HG03571 (cell line): ENCODE measurements around the gene ACOX3.

Source experiments
- ATAC-seq: cut with Tn5 transposase; IDR thresholded peaks from one replicate; pipeline ENCODE4 v1.9.1; 2021; ENCODE audit not compliant: unreplicated experiment

ACOX3 gene

DNA sequence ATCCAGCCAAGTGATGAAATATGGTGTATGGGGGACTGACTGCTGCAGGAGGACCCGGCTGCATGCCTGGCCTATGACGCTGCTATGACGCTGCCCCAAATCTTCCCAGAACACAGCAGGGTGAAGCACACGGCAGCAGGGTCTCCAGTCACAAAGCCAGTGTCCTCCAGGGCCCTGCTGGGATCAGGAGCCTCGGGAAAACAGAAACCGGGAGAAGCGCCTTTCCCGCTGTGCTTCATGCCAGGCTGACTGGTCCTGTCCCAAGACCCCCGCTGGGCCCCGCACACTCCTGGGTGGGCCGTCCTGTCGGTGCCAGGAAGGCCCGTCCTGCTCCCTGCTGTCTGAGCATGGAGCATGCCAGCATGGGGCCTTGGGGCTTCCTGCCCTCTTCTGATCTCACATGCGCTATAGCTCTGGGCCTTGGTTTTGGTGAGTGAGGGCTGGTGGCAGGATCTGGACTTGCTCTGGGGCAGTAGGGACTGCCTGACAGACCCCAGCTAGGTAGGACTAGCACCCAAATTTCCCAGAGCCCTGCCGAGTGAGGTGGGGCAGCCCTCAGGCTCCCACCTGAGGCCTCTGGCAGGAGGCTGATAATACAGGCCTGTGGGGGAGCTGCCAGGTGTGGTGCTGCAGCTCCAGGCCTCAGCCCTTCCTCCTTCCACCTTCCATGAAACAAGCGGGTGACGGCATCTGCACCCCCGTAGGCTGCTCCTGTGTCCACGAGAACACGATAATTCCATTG is 64.0 kb downstream of the ACOX3 start:
- ATAC-seq, result no peak

DNA sequence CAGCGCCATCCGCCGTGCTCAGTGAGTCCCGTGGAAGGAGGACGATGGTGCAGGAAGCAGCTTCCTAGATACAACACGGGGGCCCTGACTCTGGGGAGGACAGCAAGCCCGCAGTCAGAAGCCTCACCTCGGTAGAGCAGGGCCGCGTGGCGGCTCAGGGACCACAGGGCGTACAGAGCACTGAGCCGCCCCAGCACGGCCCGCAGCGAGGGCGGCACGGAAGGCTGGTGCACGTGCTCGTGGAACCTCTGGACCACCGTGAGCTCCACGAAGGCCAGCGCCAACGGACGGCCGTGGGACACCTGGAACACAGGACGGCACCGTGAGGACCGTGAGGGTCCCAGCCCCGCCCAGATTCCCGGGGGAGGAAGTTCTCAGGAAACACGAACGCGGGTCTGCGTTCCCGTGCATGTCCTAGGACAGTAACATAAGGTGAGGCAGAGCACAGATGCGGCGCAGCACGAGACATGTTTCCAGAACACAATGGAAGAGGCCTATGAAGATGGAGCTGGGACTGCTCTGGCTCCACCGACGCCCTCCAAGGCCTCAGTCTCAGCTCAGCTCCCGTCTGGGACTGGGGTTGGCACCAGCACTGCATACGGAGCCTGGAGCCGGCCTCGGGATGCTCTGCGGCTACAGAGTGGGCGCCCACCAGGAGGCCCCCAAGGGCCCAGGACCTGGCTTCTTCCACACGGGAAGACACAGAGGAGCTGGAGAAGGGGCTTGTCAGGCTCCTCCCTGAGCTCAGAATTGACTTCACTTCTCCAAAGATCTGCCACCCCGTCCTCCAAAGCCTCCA is 65.5 kb downstream of the ACOX3 start:
- no peak for ATAC-seq

- ATAC-seq, result no peak
These were observed 66.5 kb downstream of the ACOX3 start for GRCh38 chr4:8373973-8374545.

DNA sequence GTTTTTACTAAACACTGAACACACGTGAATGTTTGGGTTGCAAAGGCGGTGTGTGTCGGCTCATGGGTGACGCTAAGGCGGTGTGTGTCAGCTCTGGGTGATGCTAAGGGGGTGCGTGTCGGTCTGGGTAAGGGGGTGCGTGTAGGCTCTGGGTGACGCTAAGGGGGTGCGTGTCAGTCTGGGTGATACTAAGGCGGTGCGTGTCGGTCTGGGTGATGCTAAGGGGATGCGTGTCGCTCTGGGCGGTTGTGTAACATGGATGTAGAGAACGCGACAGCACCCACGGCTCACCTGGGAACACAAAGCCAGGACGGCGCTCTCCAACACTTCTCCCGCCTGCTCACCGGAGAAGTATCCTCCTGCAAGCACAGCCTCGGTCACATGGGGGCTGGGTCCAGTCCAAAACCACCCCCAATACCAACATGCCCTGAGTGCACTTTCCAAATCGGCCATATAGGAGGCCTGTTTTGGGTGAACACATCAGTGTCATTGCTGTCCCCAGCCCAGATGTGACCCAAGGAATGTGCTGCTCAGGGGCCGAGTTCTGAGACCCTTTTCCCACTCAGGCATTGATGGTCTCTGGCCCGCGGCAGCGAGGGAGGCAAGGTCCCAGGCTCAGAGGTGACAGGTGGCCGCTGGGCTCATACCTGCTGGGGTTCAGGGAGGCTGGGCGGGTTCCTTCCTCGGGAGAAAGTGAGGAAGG is 67.1 kb downstream of the ACOX3 start:
- ATAC-seq, result no peak

DNA sequence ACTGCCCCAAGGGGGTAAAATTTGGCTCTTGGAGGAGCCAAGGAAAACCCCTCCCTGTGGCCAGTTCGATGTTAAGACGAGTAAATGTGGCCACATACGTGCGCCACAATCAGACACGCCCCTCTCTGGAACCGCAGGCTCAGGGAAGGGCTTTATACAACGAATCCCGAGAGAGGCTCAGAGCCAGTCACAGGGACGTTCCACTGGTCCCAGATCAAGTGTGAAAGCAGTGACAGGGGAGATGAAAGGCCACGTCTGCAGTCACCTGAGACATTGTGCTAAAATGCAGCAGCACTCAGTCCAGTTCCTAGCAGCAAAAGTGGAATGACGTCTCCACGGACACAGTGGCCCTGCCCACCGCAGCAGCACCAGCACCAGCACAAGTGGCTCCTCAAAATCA is 68.0 kb downstream of the ACOX3 start:
- ATAC-seq, result no peak

- no peak for ATAC-seq
These were observed 68.9 kb downstream of the ACOX3 start for GRCh38 chr4:8371596-8371995.

DNA sequence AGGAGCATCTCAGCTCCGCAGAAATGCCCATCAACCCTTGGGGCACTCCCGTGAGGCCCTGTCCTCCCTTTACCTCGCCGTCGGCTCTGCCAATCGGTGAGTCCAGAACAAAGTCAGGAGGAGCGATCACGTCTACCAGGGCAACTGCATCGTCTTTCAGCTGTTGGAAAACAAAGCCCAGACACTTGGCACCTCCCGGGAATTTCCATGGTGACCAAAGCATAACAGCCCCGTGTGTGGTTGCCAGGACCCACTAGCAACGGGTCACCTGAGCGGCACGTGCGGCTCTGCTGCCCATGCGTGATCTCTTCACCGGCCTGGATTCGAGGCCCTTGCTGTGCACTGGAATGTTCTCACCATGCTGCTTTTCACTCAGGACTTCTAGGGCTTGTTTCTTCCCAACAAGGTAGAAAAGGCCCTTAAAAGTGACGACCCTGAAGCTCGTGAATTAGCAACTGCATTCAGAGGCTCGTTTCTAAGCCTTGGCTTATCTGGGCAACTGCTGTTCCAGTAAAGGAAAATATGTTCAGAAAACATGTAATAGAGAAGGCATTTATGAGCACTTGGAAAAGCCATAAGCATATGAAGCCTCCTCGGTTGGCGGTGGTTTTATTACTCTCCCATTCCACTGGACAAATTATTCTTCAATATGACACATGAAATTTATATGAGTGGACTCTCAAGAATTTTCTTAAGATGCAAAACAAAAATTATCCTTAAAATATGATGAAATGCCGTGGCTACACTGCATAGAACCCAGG is 69.5 kb downstream of the ACOX3 start:
- no peak for ATAC-seq

DNA sequence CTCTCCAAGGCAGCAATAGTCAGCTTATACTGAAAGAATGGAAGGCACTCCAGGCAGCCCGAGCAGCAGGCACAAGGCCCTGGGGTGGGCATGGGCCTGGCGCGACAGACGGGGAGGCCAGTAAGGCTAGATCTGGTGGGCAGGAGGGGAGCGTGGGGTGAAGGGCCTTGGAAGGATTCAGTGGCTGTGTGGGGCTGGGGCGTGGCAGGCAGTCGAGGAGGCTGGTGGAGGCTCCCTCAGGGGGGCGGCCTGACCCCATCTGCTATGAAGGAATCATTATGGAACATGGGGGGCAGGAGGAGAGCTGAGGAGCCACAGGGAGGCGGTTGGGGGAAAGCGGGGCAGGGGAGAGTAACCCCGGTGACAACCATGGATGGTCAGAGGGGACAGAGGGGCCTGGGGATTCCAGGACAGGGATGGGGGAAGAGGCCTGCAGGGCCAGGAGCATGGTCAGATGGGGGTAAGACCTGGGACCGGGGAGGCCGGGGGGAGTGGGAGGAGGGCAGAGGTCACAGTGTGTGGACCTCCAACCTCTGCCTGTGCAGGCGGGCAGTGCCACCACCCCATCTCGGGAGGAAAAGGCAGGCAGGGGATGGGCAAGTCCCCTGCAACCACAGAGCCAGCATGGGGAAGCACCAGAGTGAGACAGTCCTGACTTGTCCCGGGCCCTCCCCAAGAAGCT is 70.3 kb downstream of the ACOX3 start:
- ATAC-seq, result no peak

- ATAC-seq, result no peak
These were observed 71.0 kb downstream of the ACOX3 start for GRCh38 chr4:8369426-8370105.

GRCh38 chr4:8368998-8369397 is 71.5 kb downstream of the ACOX3 start:
- no peak for ATAC-seq

DNA sequence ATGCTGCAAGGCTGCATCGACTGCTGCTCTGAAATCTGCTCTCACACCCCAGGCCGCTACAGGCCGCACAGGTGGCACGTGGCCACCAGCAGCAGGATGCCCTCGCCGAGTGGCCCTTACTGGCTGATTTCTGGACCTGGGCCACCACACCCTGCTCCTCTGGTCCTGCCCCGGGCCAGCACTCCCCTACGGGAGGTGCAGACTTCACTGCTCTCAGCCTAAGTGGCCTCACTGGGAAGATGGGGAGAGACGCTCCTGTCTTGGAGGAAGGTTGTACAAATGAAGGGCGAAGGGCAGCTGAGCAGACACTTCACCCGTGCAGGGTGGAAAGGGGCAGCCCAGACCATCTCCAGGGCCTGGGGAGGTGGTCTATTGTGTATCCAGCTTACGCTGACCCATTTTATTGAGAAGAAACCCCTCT is 72.5 kb downstream of the ACOX3 start:
- ATAC-seq, result no peak

DNA sequence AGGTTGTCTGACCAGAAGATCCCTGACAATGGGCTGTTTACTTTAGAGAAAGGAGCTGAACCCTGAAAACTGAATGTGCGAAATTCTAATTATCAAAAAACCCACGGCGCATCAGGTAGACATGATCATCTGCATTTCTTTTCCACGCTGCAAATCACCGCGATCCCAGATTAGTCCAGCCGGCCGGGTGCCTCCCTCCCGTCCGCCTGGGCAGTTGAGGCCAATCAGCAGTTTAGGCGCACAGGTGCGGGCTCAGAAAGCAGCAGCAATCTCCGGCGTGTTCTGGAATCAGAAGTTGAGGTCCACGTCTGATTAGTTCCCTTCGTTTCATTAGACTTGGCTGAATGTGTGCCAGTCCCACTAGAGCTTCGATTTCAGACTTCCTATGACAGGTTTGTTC is 73.9 kb downstream of the ACOX3 start:
- no peak for ATAC-seq

DNA sequence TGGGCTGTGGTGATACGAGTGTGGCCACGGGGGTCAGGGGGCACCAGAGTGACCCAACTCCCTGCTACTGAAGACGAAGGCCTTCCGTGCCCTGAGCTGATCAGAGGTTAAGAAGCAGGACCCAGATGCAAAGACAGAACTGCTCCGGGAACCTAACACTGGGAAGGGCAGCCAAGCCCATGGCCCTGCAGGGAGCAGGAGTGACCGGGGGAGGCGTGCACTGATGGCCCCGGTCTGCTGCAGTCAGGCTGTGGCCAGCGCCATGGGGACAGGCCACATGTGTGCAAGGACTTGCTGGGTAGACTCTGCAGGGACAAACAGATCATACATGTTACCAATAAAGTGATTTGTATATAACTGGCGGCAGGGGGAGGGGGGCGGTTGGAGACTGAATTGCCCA is 74.6 kb downstream of the ACOX3 start:
- ATAC-seq, result no peak

GRCh38 chr4:8365353-8365752 is 75.2 kb downstream of the ACOX3 start:
- no peak for ATAC-seq

DNA sequence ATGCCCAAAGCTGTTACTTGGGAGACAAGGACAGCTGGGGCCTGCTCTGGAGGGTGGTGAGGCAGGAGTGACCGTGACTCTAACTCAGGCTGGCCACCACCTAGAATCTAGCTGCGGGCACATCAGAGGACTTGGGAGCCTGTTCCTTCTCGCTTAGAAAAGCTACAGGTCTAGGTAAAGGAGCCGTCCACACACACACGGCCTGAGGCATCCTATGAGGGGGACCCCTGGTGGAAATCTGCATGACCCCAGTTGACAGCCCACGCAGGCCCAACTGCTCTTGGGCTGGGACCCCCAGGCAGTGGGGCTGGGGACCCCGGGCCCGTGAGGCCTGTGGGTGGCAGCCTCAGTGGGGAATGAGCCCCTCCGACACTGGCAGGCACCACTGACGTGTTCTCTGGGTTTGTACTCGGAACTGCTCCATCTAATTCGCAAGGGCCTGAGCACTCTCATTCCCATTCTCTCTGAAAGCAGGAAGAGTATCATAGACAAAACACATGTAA is 75.6 kb downstream of the ACOX3 start:
- no peak for ATAC-seq

DNA sequence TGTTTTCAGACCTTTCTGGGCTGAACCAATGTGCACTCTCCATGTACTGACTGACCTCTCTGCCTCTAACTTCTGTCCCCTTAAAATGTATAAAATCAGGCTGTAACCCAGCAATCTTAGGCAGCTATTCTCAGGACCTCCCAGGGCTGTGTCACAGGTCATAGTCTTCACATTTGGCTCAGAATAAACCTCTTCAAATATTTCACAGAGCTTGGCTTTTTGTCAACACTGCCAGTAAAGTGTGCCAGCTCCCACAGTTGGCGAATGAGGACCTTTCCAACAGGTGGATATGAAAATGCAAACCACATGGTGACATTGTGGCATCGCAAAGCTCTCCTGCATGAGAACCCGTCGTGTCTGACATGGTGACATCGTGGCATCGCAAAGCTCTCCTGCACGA is 76.4 kb downstream of the ACOX3 start:
- no peak for ATAC-seq

DNA sequence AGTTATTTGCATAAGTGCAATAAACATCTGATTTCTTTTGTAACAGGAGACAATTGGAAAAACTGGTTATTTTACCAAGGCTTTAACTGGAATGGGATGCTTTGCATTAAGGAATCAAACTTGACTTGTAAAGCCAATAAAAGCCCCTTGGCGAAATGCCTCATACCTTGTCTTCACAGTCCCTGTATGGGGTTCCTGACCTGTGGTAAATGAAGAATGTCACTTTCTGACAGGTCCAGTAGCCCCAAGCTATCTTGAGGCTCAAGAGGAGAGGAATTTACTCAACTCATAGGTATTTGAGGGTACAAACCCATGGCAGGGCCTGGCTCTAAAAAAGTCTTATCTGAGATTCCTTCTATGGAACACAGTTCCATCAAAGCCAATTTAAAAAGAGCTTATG is 78.0 kb downstream of the ACOX3 start:
- no peak for ATAC-seq

DNA sequence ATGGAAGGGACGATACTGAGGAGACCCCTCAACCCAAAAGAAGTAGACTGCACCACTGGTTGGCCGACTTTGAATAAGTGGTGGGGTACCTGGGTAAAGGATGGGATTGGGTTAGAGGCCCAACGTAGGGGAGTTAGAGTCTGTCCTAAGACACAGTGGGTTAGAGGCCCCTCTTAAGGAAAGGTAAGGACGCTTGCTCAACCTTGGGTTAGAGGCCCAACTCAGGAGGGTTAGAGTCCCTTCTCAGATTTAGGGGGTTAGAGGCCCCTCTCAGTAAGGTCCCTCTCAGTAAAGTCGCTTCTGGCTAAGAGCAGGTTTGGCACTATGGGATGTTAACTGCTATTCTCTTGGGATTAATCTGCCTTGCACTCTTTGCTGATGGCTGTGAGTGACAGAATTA is 81.3 kb downstream of the ACOX3 start:
- ATAC-seq, result no peak

- ATAC-seq, result no peak
These were observed 83.7 kb downstream of the ACOX3 start for GRCh38 chr4:8356856-8357255.
